HG03439 (cell line): ENCODE results near the gene UBFD1.
"Not testable (repeated sequence)": the region's sequence is repeated elsewhere in the genome, so short reads cannot be mapped to it uniquely, and the experiment has no call there.

Experiments used
- ATAC-seq: cut with Tn5 transposase; IDR thresholded peaks from one replicate; pipeline ENCODE4 v1.9.1; 2021; ENCODE audit warnings: mild to moderate bottlenecking, moderate library complexity; ENCODE audit not compliant: unreplicated experiment

Gene UBFD1

GRCh38 chr16:23564575-23565363, 7.2 kb downstream of the UBFD1 start:
- no peak for ATAC-seq

GRCh38 chr16:23566724-23567123, 9.2 kb downstream of the UBFD1 start:
- ATAC-seq = no peak

- no peak for ATAC-seq
Measured at GRCh38 chr16:23567602-23568001, 10.1 kb downstream of the UBFD1 start.

GRCh38 chr16:23570992-23571632, 13.6 kb downstream of the UBFD1 start:
- no peak for ATAC-seq

- ATAC-seq = no peak
Measured at GRCh38 chr16:23571895-23572294, 14.4 kb downstream of the UBFD1 start.

DNA sequence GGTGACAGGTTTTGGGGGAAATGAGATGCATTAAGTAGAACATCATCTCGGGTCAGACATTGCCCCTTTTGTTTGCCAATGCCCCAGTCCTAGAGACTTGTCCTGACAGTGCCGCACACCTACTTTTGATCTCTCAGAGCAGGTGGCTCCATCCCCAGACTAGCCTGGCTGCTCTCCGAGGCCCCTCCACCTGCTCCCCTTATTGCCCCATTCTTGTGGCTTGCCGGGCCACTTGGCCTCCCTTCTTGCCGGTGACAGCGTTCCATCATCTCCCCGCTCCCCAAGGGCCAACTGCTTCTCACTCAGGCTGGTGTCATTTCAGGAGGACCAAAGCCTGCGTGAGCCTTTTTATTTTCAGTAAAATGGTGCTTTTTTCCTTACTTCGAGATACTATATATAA, 14.9 kb downstream of the UBFD1 start:
- ATAC-seq = no peak

- ATAC-seq = no peak
Measured at GRCh38 chr16:23573817-23574216, 16.3 kb downstream of the UBFD1 start.

DNA sequence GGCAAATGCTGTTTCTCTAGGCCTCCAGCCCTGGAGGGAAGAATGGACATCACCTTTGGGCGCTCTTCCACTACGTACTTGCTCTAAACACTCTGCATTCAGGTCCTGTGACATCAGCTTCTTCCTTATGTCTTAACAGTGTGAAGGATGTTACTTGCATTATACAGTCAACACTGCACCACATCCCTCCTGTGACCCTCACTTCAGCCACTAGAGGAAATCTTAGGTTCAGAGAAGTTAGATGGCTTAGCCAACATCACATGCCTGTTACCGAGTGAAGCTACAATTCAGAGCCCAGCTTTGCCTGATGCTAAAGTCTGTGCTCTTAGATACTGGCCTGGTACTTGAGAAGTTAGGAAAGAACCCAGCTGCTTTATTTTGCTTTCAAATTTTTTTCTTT, 18.3 kb downstream of the UBFD1 start:
- no peak for ATAC-seq

DNA sequence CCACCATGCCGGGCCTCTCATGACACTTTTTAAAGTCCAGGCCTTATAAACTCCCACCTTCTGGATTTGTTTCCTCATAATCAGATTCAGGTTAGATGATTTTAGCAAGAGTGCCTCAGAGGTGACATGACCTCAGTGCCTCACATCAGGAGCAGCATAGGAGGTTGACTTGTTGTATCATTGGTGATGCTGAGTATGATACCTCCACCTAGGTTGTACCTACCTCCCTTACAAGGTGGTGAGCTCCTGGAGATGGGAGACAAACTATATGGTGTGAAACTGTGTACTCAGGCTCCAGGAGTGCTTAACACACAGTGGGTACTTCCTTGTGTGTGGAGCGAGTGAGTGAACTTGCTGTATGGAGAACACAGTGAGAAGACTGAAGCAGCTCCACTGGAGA, 20.0 kb downstream of the UBFD1 start:
- ATAC-seq = no peak

DNA sequence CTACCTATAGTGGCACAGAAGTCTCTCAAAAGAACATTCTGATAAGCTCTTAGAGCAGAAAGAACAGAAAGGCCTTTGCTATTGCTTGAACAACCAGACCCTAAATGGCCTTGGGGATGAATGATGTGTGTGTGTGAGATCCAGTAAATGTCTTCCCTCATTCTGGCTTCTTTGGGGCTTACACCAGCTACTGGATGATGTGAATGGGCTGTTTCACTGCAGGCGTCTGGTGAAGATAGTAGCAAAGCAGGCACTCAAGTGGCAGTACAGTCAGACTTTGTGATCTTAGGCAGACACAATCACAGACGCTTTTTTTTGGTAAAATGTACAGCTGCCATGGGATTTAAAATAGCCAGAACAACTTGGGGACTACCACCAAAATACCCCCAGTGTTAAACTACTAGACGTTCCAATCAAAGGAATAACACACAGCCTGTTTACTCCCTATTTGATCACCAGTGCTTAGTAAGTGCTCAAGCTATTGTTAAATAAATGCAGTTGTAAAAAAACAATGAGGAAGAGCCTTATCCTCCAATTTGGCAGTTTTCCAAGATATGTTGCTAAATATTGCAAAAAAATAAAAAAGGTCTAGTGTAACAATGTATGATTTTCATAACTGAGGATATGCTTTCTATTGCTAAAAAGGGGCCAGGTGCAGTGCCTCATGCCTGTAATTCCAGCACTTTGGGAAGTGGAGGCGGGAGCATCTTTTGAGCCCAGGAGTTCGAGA, 20.7 kb downstream of the UBFD1 start:
- no peak for ATAC-seq

GRCh38 chr16:23579371-23579770, 21.8 kb downstream of the UBFD1 start:
- no peak for ATAC-seq

DNA sequence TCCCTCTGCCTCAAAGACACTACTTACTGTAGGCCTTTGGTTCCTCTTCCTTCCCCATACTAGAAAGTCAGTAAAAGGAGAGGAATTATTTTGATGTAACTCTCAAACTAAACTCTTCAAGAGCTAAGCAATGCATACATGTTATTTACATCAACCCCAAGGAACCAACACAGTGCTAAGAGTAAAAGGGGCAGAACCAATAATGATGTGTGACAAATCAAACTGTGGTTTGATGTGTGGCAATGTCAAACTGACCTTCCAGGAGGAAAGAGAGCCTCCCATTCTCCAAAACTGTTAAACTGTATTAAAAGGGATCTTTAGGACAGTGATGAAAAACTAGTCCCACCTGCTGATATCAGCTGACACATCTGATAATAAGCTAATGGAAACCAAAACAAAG, 22.9 kb downstream of the UBFD1 start:
- ATAC-seq = no peak

- no peak for ATAC-seq
Measured at GRCh38 chr16:23581764-23582163, 24.2 kb downstream of the UBFD1 start.

GRCh38 chr16:23583271-23583670, 25.7 kb downstream of the UBFD1 start:
- not testable (repeated sequence) for ATAC-seq

DNA sequence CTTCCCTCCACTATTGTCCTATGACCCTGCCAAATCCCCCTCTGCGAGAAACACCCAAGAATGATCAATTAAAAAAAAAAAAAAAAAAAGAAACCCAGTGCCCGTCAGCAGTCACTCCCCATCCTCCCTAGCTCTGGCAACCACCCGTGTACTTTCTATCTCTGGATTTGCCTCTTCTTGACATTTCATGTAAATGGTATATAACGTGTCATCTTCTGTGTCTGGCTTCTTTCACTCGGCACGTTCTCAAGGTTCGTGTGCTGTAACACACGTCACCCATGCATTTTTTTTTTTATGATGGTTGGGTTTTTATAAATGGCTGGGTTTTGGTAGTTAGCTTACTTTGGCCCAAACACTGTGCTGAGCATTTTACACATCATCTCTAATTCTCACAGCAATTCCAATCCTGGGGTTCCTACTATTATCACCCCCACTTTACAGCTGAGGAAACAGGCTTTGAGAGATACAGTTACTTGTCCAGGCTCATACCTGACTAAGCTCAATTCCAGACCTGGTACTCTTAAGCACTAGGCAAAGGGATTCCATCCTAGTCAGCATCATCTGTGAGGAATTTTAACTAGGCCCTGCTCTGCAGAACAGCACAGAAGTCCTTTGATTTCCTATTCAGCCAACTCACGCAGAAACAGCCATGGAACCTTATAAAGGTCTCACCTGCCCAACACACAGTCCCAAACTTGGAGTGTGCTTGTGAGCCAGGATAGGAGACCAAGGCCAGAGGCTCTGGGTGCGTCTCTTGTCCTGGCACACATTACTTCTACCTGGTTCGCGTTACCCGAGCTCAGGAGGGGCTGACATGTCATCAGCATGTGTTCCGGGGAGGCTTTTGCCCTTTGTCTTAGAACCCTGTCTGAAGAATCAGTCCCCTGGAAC, 26.9 kb downstream of the UBFD1 start:
- ATAC-seq = no peak

DNA sequence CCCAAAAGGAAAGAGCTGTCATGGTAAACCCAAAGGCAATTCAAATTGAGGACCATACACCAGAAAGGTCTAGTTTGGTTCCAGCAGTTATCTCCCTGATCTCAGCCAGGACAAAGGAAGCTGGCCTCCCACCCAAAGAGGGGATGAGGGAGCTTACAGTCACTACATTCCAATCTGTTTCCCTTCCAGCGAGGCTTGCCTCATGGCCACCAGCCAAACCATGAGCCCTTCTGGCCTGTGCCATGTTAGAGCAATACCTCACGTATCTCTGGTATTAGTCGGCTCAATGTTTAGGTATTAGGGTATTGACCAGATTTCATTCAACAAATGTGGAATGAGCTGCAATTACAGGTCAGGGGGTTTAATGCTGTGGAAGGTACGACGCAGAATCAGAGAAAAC, 30.2 kb downstream of the UBFD1 start:
- ATAC-seq = no peak

GRCh38 chr16:23590181-23590580, 32.7 kb downstream of the UBFD1 start:
- ATAC-seq = no peak

DNA sequence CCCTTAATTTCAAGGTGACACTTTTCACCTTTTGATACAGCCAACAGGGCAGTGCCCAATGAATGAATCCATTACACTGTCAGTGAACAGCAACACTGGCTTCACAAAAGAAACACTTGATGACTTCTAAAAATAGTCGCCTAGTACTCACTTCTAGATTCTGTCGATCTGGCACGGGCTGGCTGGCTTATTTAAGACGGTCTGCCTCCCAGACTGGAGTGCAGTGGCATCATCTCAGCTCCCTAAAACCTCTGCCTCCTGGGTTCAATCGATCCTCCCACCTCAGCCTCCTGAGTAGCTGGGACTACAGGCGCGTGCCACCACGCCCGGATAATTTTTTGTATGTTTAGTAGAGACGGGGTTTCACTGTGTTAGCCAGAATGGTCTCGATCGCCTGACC, 36.7 kb downstream of the UBFD1 start:
- ATAC-seq = no peak

- no peak for ATAC-seq
Measured at GRCh38 chr16:23595246-23595950, 37.9 kb downstream of the UBFD1 start.

DNA sequence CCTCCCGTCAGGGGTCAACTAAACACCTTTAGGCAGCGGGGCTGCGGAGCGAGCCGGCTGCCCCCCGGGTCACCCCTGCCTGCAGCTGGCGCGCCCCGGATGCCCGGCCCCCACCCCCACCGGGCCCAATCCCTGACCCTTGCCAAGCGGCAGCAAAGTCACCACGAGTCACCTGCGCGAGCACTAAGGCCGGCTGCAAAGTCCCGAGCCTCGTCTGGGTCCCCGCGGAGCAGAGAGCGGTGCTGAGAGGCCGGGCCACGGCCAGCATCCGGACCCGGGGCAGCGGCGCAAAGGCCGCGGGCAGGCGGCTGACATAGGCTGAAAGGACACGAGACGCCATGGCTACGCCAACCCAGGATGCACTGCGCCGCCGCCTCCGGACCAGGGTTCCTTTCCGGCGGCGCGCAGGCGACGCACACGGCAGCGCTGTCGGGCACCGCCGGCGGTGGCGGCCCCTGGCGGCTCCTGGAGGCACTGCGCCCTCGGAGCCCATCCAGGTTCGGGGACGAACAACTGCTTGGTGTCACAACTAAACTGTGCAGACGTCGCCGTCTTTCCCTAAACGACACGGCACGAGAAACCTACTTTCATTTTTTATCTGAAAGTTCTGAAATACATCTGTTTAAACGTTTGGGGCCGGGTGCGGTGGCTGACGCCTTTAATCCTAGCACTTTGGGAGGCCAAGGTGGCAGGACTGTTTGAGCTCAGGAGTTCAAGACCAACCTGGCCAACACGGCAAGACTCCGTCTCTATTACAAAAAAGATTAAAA, 38.6 kb downstream of the UBFD1 start, which contains the start of gene NDUFAB1:
TSS of gene NDUFAB1 (minus strand) at position 366 of the 770 bp plus-strand sequence. CDS start at position 340, 26 bp downstream.
- peak; percentile 89 for ATAC-seq
